Caco-2 (cell line): ENCODE data around the gene ATP8A2. TPM values are rescaled to one million over a fixed set of nuclear protein-coding genes. Genes with fewer than 3 reads are reported as not detected.

Experiments
- BruUV-seq: library from RNA; stranded (reverse); fragments of 400-500 nt; replicated peaks from 2 replicates; lab custom pipeline; 2021; lab: Mats Ljungman, UMichigan
- CTCF ChIA-PET: fragments of 300-600 bp; sonication (Branson Sonifier 250); formaldehyde crosslinking; loops from one replicate; lab custom pipeline; 2022; ENCODE audit warnings: antibody characterized with exemption; lab: Charles Lee
- POLR2A ChIA-PET: fragments of 300-600 bp; sonication (Branson Sonifier 250); formaldehyde crosslinking; loops from one replicate; lab custom pipeline; 2022; ENCODE audit warnings: antibody characterized with exemption; lab: Charles Lee
- DNase-seq, 2 experiments: peaks; one replicate each; pipeline versions ENCODE4 v3.0.0 to v3.0.0-alpha.2; 2020 to 2022
- H3K27me3 ChIP-seq: replicated peaks from 2 replicates; pipeline ENCODE4 v1.6.0; 2011; ENCODE audit warnings: low read length; ENCODE audit not compliant: control insufficient read depth, insufficient read depth
- H3K36me3 ChIP-seq: 2 replicates; pipeline ENCODE4 v1.5.1; 2011; ENCODE audit warnings: low read length; ENCODE audit not compliant: control insufficient read depth, insufficient read depth
- H3K4me1 ChIP-seq: fragments of 250-450 bp; sonication (Bioruptor Pico); 2 replicates; pipeline ENCODE4 v1.5.1; 2020; ENCODE audit warnings: mild to moderate bottlenecking
- H3K4me3 ChIP-seq: 2 replicates; pipeline ENCODE4 v1.5.1; 2011; ENCODE audit warnings: low read depth, mild to moderate bottlenecking, control low read depth, low read length
- H3K9me3 ChIP-seq: fragments of 250-450 bp; sonication (Bioruptor Pico); 2 replicates; pipeline ENCODE4 v1.5.1; 2020; ENCODE audit warnings: mild to moderate bottlenecking, moderate library complexity
- H3K27ac Mint-ChIP-seq: one replicate; pipeline ENCODE4 v1.8.0; 2022; ENCODE audit warnings: mixed read lengths; ENCODE audit not compliant: unreplicated experiment
- H3K27me3 Mint-ChIP-seq: one replicate; pipeline ENCODE4 v1.8.0; 2022; ENCODE audit warnings: mixed read lengths; ENCODE audit not compliant: insufficient read depth, unreplicated experiment
- H3K36me3 Mint-ChIP-seq: one replicate; pipeline ENCODE4 v1.8.0; 2022; ENCODE audit warnings: mild to moderate bottlenecking, mixed read lengths; ENCODE audit not compliant: insufficient read depth, unreplicated experiment
- H3K4me1 Mint-ChIP-seq: one replicate; pipeline ENCODE4 v1.8.0; 2022; ENCODE audit warnings: low read depth, mixed read lengths; ENCODE audit not compliant: unreplicated experiment
- H3K4me3 Mint-ChIP-seq: one replicate; pipeline ENCODE4 v1.8.0; 2022; ENCODE audit warnings: mild to moderate bottlenecking, moderate library complexity, mixed read lengths; ENCODE audit not compliant: unreplicated experiment
- H3K9me3 Mint-ChIP-seq: one replicate; pipeline ENCODE4 v1.8.0; 2022; ENCODE audit warnings: mixed read lengths; ENCODE audit not compliant: unreplicated experiment
- intact Hi-C: fragments of 100-400 bp; cut with micrococcal nuclease; formaldehyde crosslinking; loops from one replicate; pipeline ENCODE4 v1.10.0; 2022; ENCODE audit not compliant: unreplicated experiment
- total RNA-seq: library from RNA; stranded (reverse); gene quantifications from 2 replicates; pipeline ENCODE4 v1.2.3, GENCODE V29; 2022
- TF ChIP-seq, protein P1 (sequence below), 2 experiments: fragments of 200-600 bp in 1 of 2; IDR thresholded peaks; 1 replicate in 1 of 2; 2 replicates in 1 of 2; pipeline versions ENCODE4 v1.5.1 to v1.8.0; 2011 to 2022; ENCODE audit warnings: antibody characterized with exemption in 1 of 2, control low read depth in 1 of 2, inconsistent platforms in 1 of 2, low read depth in 1 of 2, low read length in 1 of 2, mild to moderate bottlenecking in 1 of 2, moderate library complexity in 1 of 2; ENCODE audit not compliant: insufficient read depth in 1 of 2, severe bottlenecking in 1 of 2, unreplicated experiment in 1 of 2

The ATP8A2 gene
- total RNA-seq, 1 experiment from 2014 or later, result 0.05 TPM

DNA sequence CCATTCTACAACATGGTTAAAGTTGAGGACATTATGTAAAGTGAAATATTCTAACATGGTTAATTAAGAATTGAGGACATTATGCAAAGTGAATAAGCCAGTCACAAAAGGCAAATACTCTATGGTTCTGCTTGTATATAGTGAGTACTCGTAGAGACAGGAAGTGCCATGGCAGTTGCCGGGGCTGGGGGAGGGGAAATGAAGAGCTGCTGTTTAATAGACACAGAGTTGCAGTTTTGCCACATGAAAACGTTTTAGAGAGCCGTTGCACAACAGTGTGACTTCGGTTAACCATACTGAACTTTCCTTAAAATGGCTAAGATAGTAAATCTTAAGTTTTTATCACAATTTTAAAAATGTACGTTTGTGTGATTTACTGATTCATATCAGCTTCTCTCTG, 503.1 kb downstream of the ATP8A2 start:
- Mint-ChIP-seq H3K27ac (no peak overlapping the region), H3K4me1 (peaks cover 11% of the 10 kb centered on the region), H3K27me3 (no peaks in the 10 kb centered on the region), H3K9me3 (peaks cover 13% of the 10 kb centered on the region), H3K36me3 (no peaks in the 10 kb centered on the region), H3K4me3 (no peak overlapping the region)
- Histone ChIP-seq H3K4me1 (no peaks in the 10 kb centered on the region), H3K4me3 (no peak overlapping the region), H3K27me3 (no peaks in the 10 kb centered on the region; the same call in 1 of the 2 replicates), H3K9me3 (no peaks in the 10 kb centered on the region), H3K36me3 (no peaks in the 10 kb centered on the region)
- DNase-seq, result no peak
- ChIA-PET CTCF (no interaction called here), POLR2A (no interaction called here)
- TF ChIP-seq, protein P1, sequence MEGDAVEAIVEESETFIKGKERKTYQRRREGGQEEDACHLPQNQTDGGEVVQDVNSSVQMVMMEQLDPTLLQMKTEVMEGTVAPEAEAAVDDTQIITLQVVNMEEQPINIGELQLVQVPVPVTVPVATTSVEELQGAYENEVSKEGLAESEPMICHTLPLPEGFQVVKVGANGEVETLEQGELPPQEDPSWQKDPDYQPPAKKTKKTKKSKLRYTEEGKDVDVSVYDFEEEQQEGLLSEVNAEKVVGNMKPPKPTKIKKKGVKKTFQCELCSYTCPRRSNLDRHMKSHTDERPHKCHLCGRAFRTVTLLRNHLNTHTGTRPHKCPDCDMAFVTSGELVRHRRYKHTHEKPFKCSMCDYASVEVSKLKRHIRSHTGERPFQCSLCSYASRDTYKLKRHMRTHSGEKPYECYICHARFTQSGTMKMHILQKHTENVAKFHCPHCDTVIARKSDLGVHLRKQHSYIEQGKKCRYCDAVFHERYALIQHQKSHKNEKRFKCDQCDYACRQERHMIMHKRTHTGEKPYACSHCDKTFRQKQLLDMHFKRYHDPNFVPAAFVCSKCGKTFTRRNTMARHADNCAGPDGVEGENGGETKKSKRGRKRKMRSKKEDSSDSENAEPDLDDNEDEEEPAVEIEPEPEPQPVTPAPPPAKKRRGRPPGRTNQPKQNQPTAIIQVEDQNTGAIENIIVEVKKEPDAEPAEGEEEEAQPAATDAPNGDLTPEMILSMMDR (IDR thresholded peaks at IDR 0.05; ENCODE audit: insufficient read depth in 1 of 2, low read depth in 1 of 2, low read length in 1 of 2, severe bottlenecking in 1 of 2, unreplicated experiment in 1 of 2), result no peak
- intact Hi-C loops, result loop anchor here (5.0 kb wide), 1 partner anchor 187 kb away; no protein-coding TSS in a partner anchor
- BruUV-seq, result no TSS peak

DNA sequence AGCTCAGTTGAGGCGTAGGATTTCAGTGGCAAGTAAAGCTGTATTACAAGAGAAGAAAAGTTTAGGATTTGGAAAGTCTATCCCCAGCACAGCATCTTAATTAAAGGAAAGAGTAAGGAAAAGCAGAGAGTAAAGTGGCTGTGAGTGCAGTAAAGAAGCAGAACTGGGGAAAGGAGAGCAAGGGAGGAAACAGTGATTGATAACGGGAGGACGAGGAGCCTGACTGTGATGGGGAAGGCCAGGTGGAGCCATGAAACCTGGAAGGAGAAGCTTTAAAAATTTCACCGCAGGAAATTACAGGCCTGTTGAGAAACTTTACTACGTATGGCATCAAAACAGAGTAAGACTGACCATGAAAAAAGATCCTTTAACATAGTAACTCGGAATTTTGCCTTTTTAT, 504.5 kb downstream of the ATP8A2 start:
- no peaks in the 10 kb centered on the region for H3K9me3 ChIP-seq
- Mint-ChIP-seq H3K27ac (no peak overlapping the region), H3K27me3 (no peaks in the 10 kb centered on the region), H3K4me3 (no peak overlapping the region), H3K36me3 (no peaks in the 10 kb centered on the region), H3K4me1 (peaks cover 13% of the 10 kb centered on the region), H3K9me3 (peaks cover 13% of the 10 kb centered on the region)
- H3K4me3 ChIP-seq, result no peak overlapping the region
- ChIA-PET CTCF (no interaction called here), POLR2A (no interaction called here)
- no peaks in the 10 kb centered on the region; the same call in 1 of the 2 replicates for H3K27me3 ChIP-seq
- no peak for DNase-seq
- H3K36me3 ChIP-seq, result no peaks in the 10 kb centered on the region
- TF ChIP-seq, protein P1 (IDR thresholded peaks at IDR 0.05; ENCODE audit: insufficient read depth in 1 of 2, low read depth in 1 of 2, low read length in 1 of 2, severe bottlenecking in 1 of 2, unreplicated experiment in 1 of 2), result no peak
- no peaks in the 10 kb centered on the region for H3K4me1 ChIP-seq
- intact Hi-C loops, result loop anchor here (5.0 kb wide), 1 partner anchor 186 kb away; no protein-coding TSS in a partner anchor
- no TSS peak for BruUV-seq

DNA sequence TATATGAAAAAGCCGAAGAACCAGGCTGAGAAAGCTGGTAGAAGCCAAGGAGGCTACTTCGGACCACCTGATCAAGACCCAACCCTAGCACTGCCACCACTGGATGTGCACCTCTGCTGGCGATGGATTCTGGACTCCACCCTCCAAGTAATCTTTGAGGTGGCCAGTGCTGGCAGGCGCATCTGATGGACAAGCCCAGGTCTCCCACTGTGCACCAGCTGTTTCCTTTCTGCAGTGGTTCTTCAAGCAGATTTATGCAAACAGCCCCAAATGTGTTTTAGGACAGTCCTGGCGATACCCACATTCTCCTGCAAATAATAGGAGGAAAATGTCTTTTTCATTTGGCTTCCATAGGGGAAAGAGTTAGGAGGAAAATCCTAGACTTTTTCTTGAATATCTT, 507.7 kb downstream of the ATP8A2 start:
- peaks cover 2% of the 10 kb centered on the region for H3K9me3 Mint-ChIP-seq
- BruUV-seq, result no TSS peak
- ChIA-PET CTCF (no interaction called here), POLR2A (no interaction called here)
- no peaks in the 10 kb centered on the region; the same call in none of the 2 replicates for H3K27me3 ChIP-seq
- no peak overlapping the region for H3K4me3 Mint-ChIP-seq
- peaks cover 5% of the 10 kb centered on the region; the same call in 1 of the 2 replicates for H3K4me1 ChIP-seq
- peaks cover 31% of the 10 kb centered on the region for H3K4me1 Mint-ChIP-seq
- TF ChIP-seq, protein P1 (IDR thresholded peaks at IDR 0.05; ENCODE audit: insufficient read depth in 1 of 2, low read depth in 1 of 2, low read length in 1 of 2, severe bottlenecking in 1 of 2, unreplicated experiment in 1 of 2), result no peak
- H3K27me3 Mint-ChIP-seq, result no peaks in the 10 kb centered on the region
- no peak overlapping the region for H3K4me3 ChIP-seq
- no peaks in the 10 kb centered on the region for H3K36me3 Mint-ChIP-seq
- no peak for DNase-seq
- H3K27ac Mint-ChIP-seq, result no peak overlapping the region
- no peaks in the 10 kb centered on the region for H3K36me3 ChIP-seq
- intact Hi-C loops, result loop anchor here (5.0 kb wide), 1 partner anchor 183 kb away; no protein-coding TSS in a partner anchor
- H3K9me3 ChIP-seq, result no peaks in the 10 kb centered on the region
